HUES6 (cell line): ENCODE results near the gene HECTD1.

Experiments used
- H3K27ac ChIP-seq: 2 replicates; pipeline ENCODE4 v1.7.0; 2013; ENCODE audit warnings: low read depth, mild to moderate bottlenecking, low read length, inconsistent platforms
- H3K27me3 ChIP-seq: 2 replicates; pipeline ENCODE4 v1.6.1; 2013; ENCODE audit warnings: low read length; ENCODE audit not compliant: control insufficient read depth, insufficient read depth
- H3K36me3 ChIP-seq: 2 replicates; pipeline ENCODE4 v1.6.1; 2013; ENCODE audit warnings: low read length; ENCODE audit not compliant: control insufficient read depth, insufficient read depth
- H3K4me1 ChIP-seq: 2 replicates; pipeline ENCODE4 v1.6.1; 2013; ENCODE audit warnings: low read length; ENCODE audit not compliant: control insufficient read depth, insufficient read depth
- H3K4me3 ChIP-seq: 2 replicates; pipeline ENCODE4 v1.5.1; 2013; ENCODE audit warnings: low read depth, low read length
- H3K9ac ChIP-seq: one replicate; pipeline ENCODE4 v1.6.1; 2013; ENCODE audit warnings: mild to moderate bottlenecking, low read length
- H3K9me3 ChIP-seq: 2 replicates; pipeline ENCODE4 v1.6.1; 2013; ENCODE audit warnings: low read depth, low read length; ENCODE audit not compliant: control insufficient read depth, insufficient read depth

HECTD1 gene

DNA sequence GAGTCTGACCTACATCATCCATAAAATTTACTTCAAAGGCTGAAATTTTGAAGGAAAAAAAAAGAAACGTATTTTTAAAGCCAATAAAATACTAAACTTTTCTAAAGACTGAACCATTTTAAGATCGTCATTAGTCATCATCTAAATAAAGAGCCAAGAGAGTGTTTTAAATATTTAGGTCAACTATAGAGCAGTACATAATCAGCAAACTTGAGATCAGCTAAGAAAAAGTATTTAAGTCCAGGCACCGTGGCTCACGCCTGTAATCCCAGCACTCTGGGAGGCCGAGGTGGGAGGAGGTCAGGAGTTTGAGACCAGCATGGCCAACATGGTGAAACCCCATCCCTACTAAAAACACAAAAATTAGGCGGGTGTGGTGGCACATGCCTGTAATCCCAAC is 35.5 kb downstream of the HECTD1 start:
- Histone ChIP-seq H3K27me3 (no peaks in the 10 kb centered on the region), H3K9me3 (no peaks in the 10 kb centered on the region), H3K4me3 (no peak overlapping the region), H3K4me1 (no peaks in the 10 kb centered on the region), H3K27ac (no peak overlapping the region), H3K9ac (no peak overlapping the region), H3K36me3 (peaks cover 86% of the 10 kb centered on the region)

- H3K27me3 ChIP-seq = no peaks in the 10 kb centered on the region
- H3K4me3 ChIP-seq = no peak overlapping the region
- no peak overlapping the region for H3K9ac ChIP-seq
- peaks cover 93% of the 10 kb centered on the region for H3K36me3 ChIP-seq
- H3K9me3 ChIP-seq = no peaks in the 10 kb centered on the region
- H3K4me1 ChIP-seq = no peaks in the 10 kb centered on the region
- H3K27ac ChIP-seq = no peak overlapping the region
These were observed 37.2 kb downstream of the HECTD1 start for GRCh38 chr14:31170411-31170810.

- Histone ChIP-seq H3K9ac (no peak overlapping the region), H3K9me3 (no peaks in the 10 kb centered on the region), H3K4me3 (no peak overlapping the region), H3K36me3 (peaks cover 93% of the 10 kb centered on the region), H3K4me1 (no peaks in the 10 kb centered on the region), H3K27me3 (no peaks in the 10 kb centered on the region), H3K27ac (no peak overlapping the region)
These were observed 37.7 kb downstream of the HECTD1 start for GRCh38 chr14:31169877-31170276.

- H3K9ac ChIP-seq = no peak overlapping the region
- H3K4me3 ChIP-seq = no peak overlapping the region
- H3K27me3 ChIP-seq = no peaks in the 10 kb centered on the region
- H3K36me3 ChIP-seq = peaks cover 91% of the 10 kb centered on the region
- no peaks in the 10 kb centered on the region for H3K9me3 ChIP-seq
- H3K27ac ChIP-seq = no peak overlapping the region
- no peaks in the 10 kb centered on the region for H3K4me1 ChIP-seq
These were observed 40.6 kb downstream of the HECTD1 start for GRCh38 chr14:31167032-31167431.

DNA sequence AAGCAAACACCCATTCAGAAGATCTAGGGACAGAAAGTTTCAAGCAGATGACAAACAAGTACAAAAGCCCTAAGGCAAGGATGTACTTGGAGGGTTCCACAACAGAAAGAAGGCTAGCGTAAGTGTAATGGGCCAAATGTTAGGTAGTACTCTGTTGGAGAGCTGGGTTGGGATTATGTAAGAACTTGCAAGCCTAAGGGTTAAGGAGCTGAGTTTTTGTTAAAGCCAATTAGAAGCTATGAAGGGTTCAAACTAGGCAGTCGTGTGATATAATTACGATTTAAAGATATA is 41.4 kb downstream of the HECTD1 start:
- Histone ChIP-seq H3K9ac (no peak overlapping the region), H3K27ac (no peak overlapping the region), H3K4me1 (no peaks in the 10 kb centered on the region), H3K9me3 (no peaks in the 10 kb centered on the region), H3K4me3 (no peak overlapping the region), H3K36me3 (peaks cover 86% of the 10 kb centered on the region), H3K27me3 (no peaks in the 10 kb centered on the region)

DNA sequence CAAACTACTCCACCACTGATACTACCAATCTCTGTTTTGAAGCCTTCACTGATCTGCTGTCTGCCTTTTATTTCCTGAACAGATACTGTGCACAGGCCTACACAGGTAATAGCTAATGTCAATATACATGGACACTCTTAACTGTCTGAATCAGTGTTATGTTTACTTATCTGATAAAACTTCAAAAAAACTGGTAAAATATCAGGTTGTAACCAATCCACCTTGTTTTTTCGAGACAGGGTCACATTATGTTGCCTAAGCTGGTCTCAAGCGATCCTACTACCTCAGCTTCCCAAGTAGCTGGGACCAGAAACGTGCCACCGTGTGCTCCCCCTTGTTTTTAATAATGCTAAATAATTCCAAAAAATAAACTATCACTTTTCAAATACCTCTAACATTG is 43.5 kb downstream of the HECTD1 start:
- Histone ChIP-seq H3K9ac (no peak overlapping the region), H3K4me1 (no peaks in the 10 kb centered on the region), H3K36me3 (peaks cover 77% of the 10 kb centered on the region), H3K4me3 (no peak overlapping the region), H3K9me3 (no peaks in the 10 kb centered on the region), H3K27me3 (no peaks in the 10 kb centered on the region), H3K27ac (no peak overlapping the region)

GRCh38 chr14:31162910-31163649 is 44.5 kb downstream of the HECTD1 start:
- H3K27me3 ChIP-seq = no peaks in the 10 kb centered on the region
- H3K27ac ChIP-seq = no peak overlapping the region
- H3K4me1 ChIP-seq = no peaks in the 10 kb centered on the region
- H3K36me3 ChIP-seq = peaks cover 74% of the 10 kb centered on the region
- H3K4me3 ChIP-seq = no peak overlapping the region
- no peaks in the 10 kb centered on the region for H3K9me3 ChIP-seq
- no peak overlapping the region for H3K9ac ChIP-seq

DNA sequence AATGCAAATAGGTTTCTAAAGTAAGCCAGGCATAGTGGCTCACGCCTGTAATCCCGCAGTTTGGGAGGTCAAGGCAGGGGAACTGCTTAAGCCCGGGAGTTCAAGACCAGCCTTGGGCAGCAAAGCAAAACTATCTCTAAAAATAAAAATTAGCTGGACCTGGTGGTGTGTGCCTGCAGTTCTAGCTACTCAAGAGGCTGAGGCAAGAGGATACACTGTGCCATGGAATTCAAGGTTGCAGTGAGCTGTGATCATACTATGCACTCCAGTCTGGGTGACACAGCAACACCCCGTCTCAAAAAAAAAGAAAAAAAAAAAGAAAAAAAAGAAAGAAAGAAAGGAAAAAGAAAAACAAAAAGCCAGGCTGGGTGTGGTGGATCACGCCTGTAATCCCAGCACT is 46.3 kb downstream of the HECTD1 start:
- Histone ChIP-seq H3K4me3 (no peak overlapping the region), H3K27ac (no peak overlapping the region), H3K36me3 (peaks cover 73% of the 10 kb centered on the region), H3K9me3 (no peaks in the 10 kb centered on the region), H3K4me1 (no peaks in the 10 kb centered on the region), H3K27me3 (no peaks in the 10 kb centered on the region), H3K9ac (no peak overlapping the region)

DNA sequence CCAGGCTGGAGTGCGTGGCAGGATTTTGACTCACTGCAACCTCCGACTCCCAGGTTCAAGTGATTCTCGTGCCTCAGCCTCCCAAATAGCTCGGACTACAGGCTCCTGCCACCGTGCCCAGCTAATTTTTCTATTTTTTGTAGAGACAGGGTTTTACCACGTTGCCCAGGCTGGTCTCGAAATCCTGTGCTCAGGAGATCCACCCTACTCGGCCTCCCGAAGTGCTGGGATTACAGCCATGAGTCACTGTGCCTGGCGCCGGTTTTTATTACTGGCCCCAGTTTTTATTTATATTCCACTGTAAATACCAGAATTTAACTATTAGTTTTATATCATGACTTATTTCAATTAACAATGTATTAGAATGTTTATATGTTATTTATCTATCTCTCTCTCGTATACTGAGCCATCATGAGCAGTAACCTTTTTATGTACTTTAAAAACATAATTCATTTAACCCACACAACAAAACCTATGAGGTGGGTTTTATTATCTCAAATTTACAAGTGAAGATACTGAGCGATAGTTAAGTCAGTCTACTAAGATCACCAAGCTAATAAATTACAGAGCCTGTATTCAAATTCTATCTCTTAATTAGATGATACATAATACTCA is 47.8 kb downstream of the HECTD1 start:
- Histone ChIP-seq H3K36me3 (peaks cover 72% of the 10 kb centered on the region), H3K4me3 (no peak overlapping the region), H3K27ac (no peak overlapping the region), H3K27me3 (no peaks in the 10 kb centered on the region), H3K9ac (no peak overlapping the region), H3K9me3 (no peaks in the 10 kb centered on the region), H3K4me1 (no peaks in the 10 kb centered on the region)

GRCh38 chr14:31154956-31155355 is 52.6 kb downstream of the HECTD1 start:
- Histone ChIP-seq H3K27me3 (no peaks in the 10 kb centered on the region), H3K27ac (no peak overlapping the region), H3K36me3 (peaks cover 71% of the 10 kb centered on the region), H3K9me3 (no peaks in the 10 kb centered on the region), H3K9ac (no peak overlapping the region), H3K4me3 (no peak overlapping the region), H3K4me1 (no peaks in the 10 kb centered on the region)

- Histone ChIP-seq H3K9ac (no peak overlapping the region), H3K9me3 (no peaks in the 10 kb centered on the region), H3K27ac (no peak overlapping the region), H3K27me3 (no peaks in the 10 kb centered on the region), H3K36me3 (peaks cover 86% of the 10 kb centered on the region), H3K4me3 (no peak overlapping the region), H3K4me1 (no peaks in the 10 kb centered on the region)
These were observed 65.0 kb downstream of the HECTD1 start for GRCh38 chr14:31142455-31143087.
